HEK293 (cell line): Measurements from ENCODE around the gene GAPVD1.

Source experiments
- CTCF ChIA-PET: fragments of 350-600 bp; formaldehyde crosslinking; extraction: SDS; loops from one replicate; lab custom pipeline; 2021; ENCODE audit warnings: antibody characterized with exemption; lab: Yijun Ruan, JAX
- POLR2A ChIA-PET: fragments of 300-600 bp; formaldehyde crosslinking; extraction: SDS; loops from one replicate; lab custom pipeline; 2020; ENCODE audit warnings: antibody characterized with exemption, inconsistent platforms; lab: Yijun Ruan, JAX
- H3K27ac ChIP-seq: fragments of 200-500 bp; sonication (Bioruptor generic); 2 replicates; pipeline ENCODE4 v1.5.1; 2014; ENCODE audit warnings: low read depth, low read length, control low read depth, inconsistent platforms; ENCODE audit errors: extremely low read depth
- H3K36me3 ChIP-seq, 2 experiments: fragments of 200-500 bp in 1 of 2; sonication (Bioruptor generic) in 1 of 2; 1 replicate in 1 of 2; 2 replicates in 1 of 2; pipeline ENCODE4 v1.5.1; 2014 to 2017; ENCODE audit warnings: inconsistent platforms in 2 of 2, low read length in 2 of 2; ENCODE audit not compliant: control insufficient read depth in 2 of 2, insufficient read depth in 1 of 2
- H3K4me1 ChIP-seq: fragments of 200-500 bp; sonication (Bioruptor generic); 2 replicates; pipeline ENCODE4 v1.5.1; 2014; ENCODE audit warnings: mild to moderate bottlenecking, low read length, inconsistent platforms; ENCODE audit not compliant: control insufficient read depth, insufficient read depth
- H3K4me3 ChIP-seq: 2 replicates; pipeline ENCODE4 v1.5.1; 2011; ENCODE audit warnings: low read depth, mild to moderate bottlenecking, control low read depth, low read length, moderate library complexity
- H3K9me3 ChIP-seq: fragments of 200-500 bp; sonication (Bioruptor generic); 2 replicates; pipeline ENCODE4 v1.5.1; 2014; ENCODE audit warnings: low read depth, low read length, inconsistent platforms; ENCODE audit not compliant: control insufficient read depth, insufficient read depth
- IKZF3 ChIP-seq: fragments of 450-650 bp; IDR thresholded peaks from 2 replicates; pipeline ENCODE4 v1.5.0; 2018; ENCODE audit warnings: missing biosample characterization, mild to moderate bottlenecking, missing genetic modification characterization, moderate library complexity
- KLF16 ChIP-seq: fragments of 450-650 bp; formaldehyde crosslinking; IDR thresholded peaks from 2 replicates; pipeline ENCODE4 v1.5.1; 2017; ENCODE audit warnings: missing biosample characterization, missing genetic modification characterization
- KLF17 ChIP-seq: fragments of 450-650 bp; formaldehyde crosslinking; IDR thresholded peaks from 2 replicates; pipeline ENCODE4 v1.5.1; 2016; ENCODE audit warnings: missing biosample characterization, missing genetic modification characterization
- MZF1 ChIP-seq: fragments of 450-650 bp; formaldehyde crosslinking; IDR thresholded peaks from 2 replicates; pipeline ENCODE4 v1.5.1; 2017; ENCODE audit warnings: missing biosample characterization, missing genetic modification characterization, borderline replicate concordance
- REST ChIP-seq: fragments of 450-650 bp; formaldehyde crosslinking; IDR thresholded peaks from 2 replicates; pipeline ENCODE4 v1.5.1; 2016; ENCODE audit warnings: missing biosample characterization, missing genetic modification characterization
- SETDB1 ChIP-seq: IDR thresholded peaks from one replicate; pipeline ENCODE4 v1.6.1; 2017; ENCODE audit warnings: mild to moderate bottlenecking, low read length, moderate library complexity, mixed read lengths; ENCODE audit not compliant: insufficient read length
- TCF7L2 ChIP-seq: IDR thresholded peaks from 2 replicates; pipeline ENCODE4 v1.6.1; 2011; ENCODE audit warnings: low read depth, mild to moderate bottlenecking, inconsistent platforms, low read length, moderate library complexity, borderline replicate concordance
- ZBTB17 ChIP-seq: fragments of 450-650 bp; formaldehyde crosslinking; IDR thresholded peaks from 2 replicates; pipeline ENCODE4 v1.5.1; 2016; ENCODE audit warnings: missing biosample characterization, missing genetic modification characterization
- ZBTB7A ChIP-seq: fragments of 450-650 bp; formaldehyde crosslinking; IDR thresholded peaks from 2 replicates; pipeline ENCODE4 v1.5.1; 2016; ENCODE audit warnings: low read depth, missing biosample characterization, missing genetic modification characterization
- ZFP3 ChIP-seq: fragments of 450-650 bp; formaldehyde crosslinking; IDR thresholded peaks from 2 replicates; pipeline ENCODE4 v1.5.1; 2016; ENCODE audit warnings: low read depth, missing biosample characterization, missing genetic modification characterization
- ZNF169 ChIP-seq: fragments of 450-650 bp; formaldehyde crosslinking; IDR thresholded peaks from 2 replicates; pipeline ENCODE4 v1.5.1; 2016; ENCODE audit warnings: missing biosample characterization, missing genetic modification characterization
- ZNF202 ChIP-seq: fragments of 450-650 bp; formaldehyde crosslinking; IDR thresholded peaks from 2 replicates; pipeline ENCODE4 v1.5.1; 2016; ENCODE audit warnings: missing biosample characterization, missing genetic modification characterization, borderline replicate concordance
- ZNF223 ChIP-seq: fragments of 450-650 bp; formaldehyde crosslinking; IDR thresholded peaks from 2 replicates; pipeline ENCODE4 v1.5.1; 2016; ENCODE audit warnings: missing biosample characterization, missing genetic modification characterization
- ZNF23 ChIP-seq: fragments of 450-650 bp; formaldehyde crosslinking; IDR thresholded peaks from 2 replicates; pipeline ENCODE4 v1.5.1; 2016; ENCODE audit warnings: missing biosample characterization, missing genetic modification characterization, borderline replicate concordance
- ZNF24 ChIP-seq: fragments of 450-650 bp; formaldehyde crosslinking; IDR thresholded peaks from 2 replicates; pipeline ENCODE4 v1.5.1; 2016; ENCODE audit warnings: missing biosample characterization, missing genetic modification characterization
- ZNF280C ChIP-seq: fragments of 450-650 bp; formaldehyde crosslinking; IDR thresholded peaks from 2 replicates; pipeline ENCODE4 v1.5.1; 2016; ENCODE audit warnings: missing biosample characterization, missing genetic modification characterization
- ZNF302 ChIP-seq: fragments of 450-650 bp; formaldehyde crosslinking; IDR thresholded peaks from 2 replicates; pipeline ENCODE4 v1.5.1; 2016; ENCODE audit warnings: missing biosample characterization, missing genetic modification characterization, low read depth
- ZNF416 ChIP-seq: fragments of 450-650 bp; formaldehyde crosslinking; IDR thresholded peaks from 2 replicates; pipeline ENCODE4 v1.5.1; 2016; ENCODE audit warnings: missing biosample characterization, missing genetic modification characterization
- ZNF423 ChIP-seq: fragments of 450-650 bp; formaldehyde crosslinking; IDR thresholded peaks from 2 replicates; pipeline ENCODE4 v1.5.1; 2016; ENCODE audit warnings: missing biosample characterization, missing genetic modification characterization
- ZNF473 ChIP-seq: fragments of 450-650 bp; formaldehyde crosslinking; IDR thresholded peaks from 2 replicates; pipeline ENCODE4 v1.5.1; 2017; ENCODE audit warnings: missing biosample characterization, missing genetic modification characterization
- ZNF48 ChIP-seq: fragments of 450-650 bp; formaldehyde crosslinking; IDR thresholded peaks from 2 replicates; pipeline ENCODE4 v1.5.1; 2016; ENCODE audit warnings: missing biosample characterization, missing genetic modification characterization
- ZNF549 ChIP-seq: fragments of 450-650 bp; IDR thresholded peaks from 2 replicates; pipeline ENCODE4 v1.5.1; 2018; ENCODE audit warnings: missing biosample characterization, missing genetic modification characterization, mild to moderate bottlenecking, inconsistent platforms, moderate library complexity
- ZNF621 ChIP-seq: fragments of 450-650 bp; formaldehyde crosslinking; IDR thresholded peaks from 2 replicates; pipeline ENCODE4 v1.5.1; 2017; ENCODE audit warnings: missing biosample characterization, missing genetic modification characterization
- ZNF639 ChIP-seq: fragments of 450-650 bp; formaldehyde crosslinking; IDR thresholded peaks from 2 replicates; pipeline ENCODE4 v1.5.1; 2016; ENCODE audit warnings: missing biosample characterization, missing genetic modification characterization
- ZNF701 ChIP-seq: fragments of 450-650 bp; formaldehyde crosslinking; IDR thresholded peaks from 2 replicates; pipeline ENCODE4 v1.5.1; 2016; ENCODE audit warnings: missing biosample characterization, missing genetic modification characterization
- ZNF785 ChIP-seq: fragments of 450-650 bp; formaldehyde crosslinking; IDR thresholded peaks from 2 replicates; pipeline ENCODE4 v1.5.1; 2016; ENCODE audit warnings: missing biosample characterization, missing genetic modification characterization
- ZNF843 ChIP-seq: fragments of 450-650 bp; formaldehyde crosslinking; IDR thresholded peaks from 2 replicates; pipeline ENCODE4 v1.5.1; 2016; ENCODE audit warnings: missing biosample characterization, missing genetic modification characterization

GAPVD1 gene

DNA sequence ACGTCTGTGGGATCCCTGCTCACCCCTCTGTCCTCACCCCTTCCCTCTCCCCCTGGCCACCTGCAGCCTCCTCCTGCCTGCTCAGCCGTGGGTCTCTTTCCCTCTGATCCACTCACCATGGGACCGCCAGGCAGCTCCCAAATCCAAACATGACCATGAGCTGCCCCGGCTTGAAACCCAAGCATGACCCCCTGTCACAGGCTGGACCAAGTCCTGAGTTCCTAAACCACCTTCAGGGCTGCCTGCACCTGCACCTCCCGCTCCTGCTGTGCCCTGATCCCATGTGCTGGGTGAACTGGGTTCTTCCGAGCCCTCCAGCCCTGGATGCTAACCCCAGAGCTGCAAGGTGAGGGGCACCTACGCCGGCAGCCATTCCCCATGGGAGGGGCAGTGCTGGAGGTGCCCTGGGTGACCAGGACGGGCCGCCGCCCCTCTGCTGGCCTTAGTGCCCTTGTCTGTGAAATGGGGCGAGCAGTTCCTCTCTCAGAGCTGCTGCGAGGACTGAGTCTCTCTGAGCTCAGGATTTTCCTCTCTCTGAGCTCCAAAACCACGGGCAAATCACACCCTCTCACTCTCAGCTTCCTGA lies 149.6 kb downstream of the GAPVD1 start:
- no peak overlapping the region for H3K27ac ChIP-seq
- H3K9me3 ChIP-seq, result no peaks in the 10 kb centered on the region
- no peak overlapping the region for H3K4me3 ChIP-seq
- H3K4me1 ChIP-seq, result no peaks in the 10 kb centered on the region
- CTCF ChIA-PET, result interaction anchor here (0.5 to 1.7 kb wide), 4 partner anchors 15 to 1080 kb away, joined by 3 to 4 read pairs (median 3); no protein-coding TSS in a partner anchor
- no peaks in the 10 kb centered on the region for H3K36me3 ChIP-seq
- POLR2A ChIA-PET, result interaction anchor here (0.6 kb wide), 1 partner anchor 276 kb away, joined by 3 read pairs; no protein-coding TSS in a partner anchor
- TF ChIP-seq ZFP3, result no peak
- TF ChIP-seq ZBTB7A, result no peak
- TF ChIP-seq SETDB1, result no peak
- no peak for TF ChIP-seq ZNF416 (tag by site-specific recombination)
- no peak for TF ChIP-seq ZNF169 (tag by site-specific recombination)
- TF ChIP-seq ZNF24, result no peak
- TF ChIP-seq ZNF785 (tag by site-specific recombination), result no peak

DNA sequence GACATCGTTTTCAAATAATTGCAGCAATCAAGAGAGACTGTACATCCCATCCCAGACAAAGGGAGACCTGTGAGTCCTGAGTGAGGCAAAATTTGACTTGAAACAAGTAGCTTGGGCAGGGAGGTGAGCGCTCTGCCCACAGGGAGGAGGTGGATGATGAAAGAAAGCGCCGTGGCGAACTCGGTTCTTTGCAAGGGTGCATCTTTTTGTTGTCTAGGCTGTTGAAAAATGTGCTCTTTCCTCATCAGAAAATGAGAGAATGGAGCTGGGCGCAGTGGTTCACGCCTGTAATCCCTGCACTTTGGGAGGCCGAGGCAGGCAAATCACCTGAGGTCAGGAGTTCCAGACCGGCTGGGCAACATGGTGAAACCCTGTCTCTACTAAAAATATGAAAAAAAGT lies 150.5 kb downstream of the GAPVD1 start:
- H3K36me3 ChIP-seq, result no peaks in the 10 kb centered on the region
- H3K4me3 ChIP-seq, result no peak overlapping the region
- no peaks in the 10 kb centered on the region for H3K9me3 ChIP-seq
- H3K4me1 ChIP-seq, result no peaks in the 10 kb centered on the region
- ChIA-PET CTCF (interaction anchor here (1.1 to 1.7 kb wide), 2 partner anchors 820 to 1079 kb away, joined by 3 to 4 read pairs; no protein-coding TSS in a partner anchor), POLR2A (no interaction called here)
- no peak overlapping the region for H3K27ac ChIP-seq
- TF ChIP-seq KLF17 (tag by site-specific recombination), result no peak
- no peak for TF ChIP-seq ZNF280C (tag by site-specific recombination)
- TF ChIP-seq ZNF48, result no peak
- no peak for TF ChIP-seq ZNF302 (tag by site-specific recombination)
- no peak for TF ChIP-seq ZBTB17 (tag by site-specific recombination)
- no peak for TF ChIP-seq MZF1 (tag by site-specific recombination)
- TF ChIP-seq ZNF639 (tag by site-specific recombination), result no peak
- TF ChIP-seq ZNF621 (tag by site-specific recombination), result no peak
- no peak for TF ChIP-seq ZNF549 (tag by site-specific recombination)
- TF ChIP-seq ZNF223, result no peak
- TF ChIP-seq ZNF202 (tag by site-specific recombination), result no peak
- no peak for TF ChIP-seq IKZF3 (tag by site-specific recombination)
- TF ChIP-seq ZNF23 (tag by site-specific recombination), result no peak
- no peak for TF ChIP-seq REST (tag by site-specific recombination)
- no peak for TF ChIP-seq ZNF423 (tag by site-specific recombination)
- no peak for TF ChIP-seq ZNF843 (tag by site-specific recombination)
- no peak for TF ChIP-seq ZNF701 (tag by site-specific recombination)
- no peak for TF ChIP-seq TCF7L2
- no peak for TF ChIP-seq ZNF473 (tag by site-specific recombination)
- no peak for TF ChIP-seq KLF16 (tag by site-specific recombination)
